ENCODE data around the gene ZNF143. TPM values are rescaled to one million over a fixed set of nuclear protein-coding genes. Genes with fewer than 3 reads are reported as not detected.

Gene ZNF143
- total RNA-seq, 1 donor from 2014 or later = 22.1 TPM

- DNase-seq (ENCODE audit: extremely low spot score, unreplicated experiment) = no peak
- peaks cover 13% of the 10 kb centered on the region for H3K36me3 Mint-ChIP-seq (ENCODE audit: unreplicated experiment)
- H3K4me3 Mint-ChIP-seq (ENCODE audit: unreplicated experiment) = no peak overlapping the region
- peaks cover 19% of the 10 kb centered on the region for H3K4me1 Mint-ChIP-seq (ENCODE audit: unreplicated experiment)
- H3K9me3 Mint-ChIP-seq (ENCODE audit: unreplicated experiment) = no peaks in the 10 kb centered on the region
- H3K27ac Mint-ChIP-seq (ENCODE audit: unreplicated experiment) = no peak overlapping the region
- no peaks in the 10 kb centered on the region for H3K27me3 Mint-ChIP-seq (ENCODE audit: unreplicated experiment)
- TF ChIP-seq CTCF (IDR thresholded peaks at IDR 0.05) = no peak
Observed at GRCh38 chr11:9490376-9490775, 29.6 kb downstream of the ZNF143 start.

GRCh38 chr11:9493492-9493891, 32.7 kb downstream of the ZNF143 start:
- no peak overlapping the region for H3K4me3 Mint-ChIP-seq (ENCODE audit: unreplicated experiment)
- peaks cover 28% of the 10 kb centered on the region for H3K36me3 Mint-ChIP-seq (ENCODE audit: unreplicated experiment)
- TF ChIP-seq CTCF (IDR thresholded peaks at IDR 0.05) = no peak
- DNase-seq (ENCODE audit: extremely low spot score, unreplicated experiment) = no peak
- peaks cover 19% of the 10 kb centered on the region for H3K4me1 Mint-ChIP-seq (ENCODE audit: unreplicated experiment)
- no peaks in the 10 kb centered on the region for H3K27me3 Mint-ChIP-seq (ENCODE audit: unreplicated experiment)
- no peak overlapping the region for H3K27ac Mint-ChIP-seq (ENCODE audit: unreplicated experiment)
- H3K9me3 Mint-ChIP-seq (ENCODE audit: unreplicated experiment) = no peaks in the 10 kb centered on the region

GRCh38 chr11:9494316-9494715, 33.5 kb downstream of the ZNF143 start:
- no peaks in the 10 kb centered on the region for H3K27me3 Mint-ChIP-seq (ENCODE audit: unreplicated experiment)
- H3K4me1 Mint-ChIP-seq (ENCODE audit: unreplicated experiment) = peaks cover 17% of the 10 kb centered on the region
- H3K27ac Mint-ChIP-seq (ENCODE audit: unreplicated experiment) = no peak overlapping the region
- no peaks in the 10 kb centered on the region for H3K9me3 Mint-ChIP-seq (ENCODE audit: unreplicated experiment)
- peaks cover 33% of the 10 kb centered on the region for H3K36me3 Mint-ChIP-seq (ENCODE audit: unreplicated experiment)
- DNase-seq (ENCODE audit: extremely low spot score, unreplicated experiment) = no peak
- H3K4me3 Mint-ChIP-seq (ENCODE audit: unreplicated experiment) = no peak overlapping the region
- TF ChIP-seq CTCF (IDR thresholded peaks at IDR 0.05) = no peak

- Mint-ChIP-seq H3K36me3 (ENCODE audit: unreplicated experiment) (peaks cover 36% of the 10 kb centered on the region), H3K27me3 (ENCODE audit: unreplicated experiment) (no peaks in the 10 kb centered on the region), H3K4me1 (ENCODE audit: unreplicated experiment) (peaks cover 11% of the 10 kb centered on the region), H3K9me3 (ENCODE audit: unreplicated experiment) (no peaks in the 10 kb centered on the region), H3K27ac (ENCODE audit: unreplicated experiment) (no peak overlapping the region), H3K4me3 (ENCODE audit: unreplicated experiment) (no peak overlapping the region)
- no peak for TF ChIP-seq CTCF (IDR thresholded peaks at IDR 0.05)
- DNase-seq (ENCODE audit: extremely low spot score, unreplicated experiment) = no peak
Observed at GRCh38 chr11:9495803-9496514, 35.1 kb downstream of the ZNF143 start.

- Mint-ChIP-seq H3K9me3 (ENCODE audit: unreplicated experiment) (no peaks in the 10 kb centered on the region), H3K36me3 (ENCODE audit: unreplicated experiment) (peaks cover 41% of the 10 kb centered on the region), H3K4me3 (ENCODE audit: unreplicated experiment) (no peak overlapping the region), H3K27ac (ENCODE audit: unreplicated experiment) (no peak overlapping the region), H3K27me3 (ENCODE audit: unreplicated experiment) (no peaks in the 10 kb centered on the region), H3K4me1 (ENCODE audit: unreplicated experiment) (peaks cover 9% of the 10 kb centered on the region)
- no peak for DNase-seq (ENCODE audit: extremely low spot score, unreplicated experiment)
- TF ChIP-seq CTCF (IDR thresholded peaks at IDR 0.05) = no peak
Observed at GRCh38 chr11:9498457-9499078, 37.8 kb downstream of the ZNF143 start.
